NT2/D1 (cell line): ENCODE measurements around the gene CLIC6.

ENCODE experiments used
- SUZ12 ChIP-seq: IDR thresholded peaks from 2 replicates; pipeline ENCODE4 v1.6.1; 2011; ENCODE audit not compliant: insufficient read length, insufficient read depth; ENCODE audit errors: extremely low read depth
- YY1 ChIP-seq: IDR thresholded peaks from 2 replicates; pipeline ENCODE4 v1.6.1; 2011; ENCODE audit not compliant: insufficient read length, insufficient read depth
- ZNF274 ChIP-seq: IDR thresholded peaks from 2 replicates; pipeline ENCODE4 v1.6.1; 2011; ENCODE audit warnings: mild to moderate bottlenecking, low read depth, low read length

DNA sequence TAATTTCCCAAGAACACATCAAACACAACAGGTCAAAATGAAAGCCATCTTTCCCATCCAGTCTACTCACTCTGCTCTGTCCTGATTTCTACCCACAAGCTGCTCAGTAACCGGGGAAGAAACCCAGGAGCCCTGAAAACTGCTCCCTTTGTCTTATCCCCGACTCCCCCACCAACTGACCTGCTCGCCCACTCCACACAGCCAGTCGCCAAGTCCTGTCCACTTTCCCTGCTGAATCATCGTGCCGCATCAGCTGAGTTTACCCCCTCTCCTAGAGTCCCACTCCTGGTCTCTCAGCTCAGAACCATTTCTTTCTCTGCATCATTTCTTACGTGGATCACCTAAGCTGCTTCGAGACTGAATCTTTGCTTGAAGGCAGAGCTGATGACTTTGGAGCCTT lies 42.7 kb upstream of the CLIC6 start:
- TF ChIP-seq ZNF274 (no peak), YY1 (no peak), SUZ12 (no peak)
